ENCODE results near the gene CCL16.

DNA sequence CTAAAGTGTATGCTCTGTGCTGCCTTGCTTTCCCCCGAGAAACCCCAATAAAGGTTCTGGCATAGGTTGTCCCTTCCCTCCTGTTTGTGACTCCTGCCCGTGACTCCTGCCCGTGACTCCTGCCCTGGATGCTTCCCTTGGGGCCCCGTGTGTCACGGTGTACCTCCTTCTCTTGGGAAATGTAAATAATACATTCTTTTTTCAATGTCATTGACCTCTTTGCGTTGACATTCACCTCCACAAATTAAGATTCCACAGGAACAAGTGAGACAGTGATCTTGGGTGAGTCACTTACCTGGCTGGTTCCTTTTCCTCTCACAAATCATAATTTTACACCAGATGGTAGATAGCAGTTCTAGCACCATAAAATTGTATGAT is 19.4 kb upstream of the CCL16 start:
- TF ChIP-seq, protein P1, sequence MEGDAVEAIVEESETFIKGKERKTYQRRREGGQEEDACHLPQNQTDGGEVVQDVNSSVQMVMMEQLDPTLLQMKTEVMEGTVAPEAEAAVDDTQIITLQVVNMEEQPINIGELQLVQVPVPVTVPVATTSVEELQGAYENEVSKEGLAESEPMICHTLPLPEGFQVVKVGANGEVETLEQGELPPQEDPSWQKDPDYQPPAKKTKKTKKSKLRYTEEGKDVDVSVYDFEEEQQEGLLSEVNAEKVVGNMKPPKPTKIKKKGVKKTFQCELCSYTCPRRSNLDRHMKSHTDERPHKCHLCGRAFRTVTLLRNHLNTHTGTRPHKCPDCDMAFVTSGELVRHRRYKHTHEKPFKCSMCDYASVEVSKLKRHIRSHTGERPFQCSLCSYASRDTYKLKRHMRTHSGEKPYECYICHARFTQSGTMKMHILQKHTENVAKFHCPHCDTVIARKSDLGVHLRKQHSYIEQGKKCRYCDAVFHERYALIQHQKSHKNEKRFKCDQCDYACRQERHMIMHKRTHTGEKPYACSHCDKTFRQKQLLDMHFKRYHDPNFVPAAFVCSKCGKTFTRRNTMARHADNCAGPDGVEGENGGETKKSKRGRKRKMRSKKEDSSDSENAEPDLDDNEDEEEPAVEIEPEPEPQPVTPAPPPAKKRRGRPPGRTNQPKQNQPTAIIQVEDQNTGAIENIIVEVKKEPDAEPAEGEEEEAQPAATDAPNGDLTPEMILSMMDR (conservative IDR thresholded peaks at IDR 0.05; ENCODE audit: low read length), result no peak
- no peak for TF ChIP-seq EZH2phosphoT487 (IDR thresholded peaks at IDR 0.05; ENCODE audit: borderline replicate concordance)
